Medulla oblongata (tissue), 1 donor: ENCODE measurements around the gene TRIM5.
A peak's percentile ranks its signal among the peaks of the same experiment; 100 is the strongest.

ENCODE experiments used
- DNase-seq: peaks from one replicate; pipeline ENCODE4 v3.0.0-alpha.2; 2015; ENCODE audit errors: extremely low spot score

Gene TRIM5

DNA sequence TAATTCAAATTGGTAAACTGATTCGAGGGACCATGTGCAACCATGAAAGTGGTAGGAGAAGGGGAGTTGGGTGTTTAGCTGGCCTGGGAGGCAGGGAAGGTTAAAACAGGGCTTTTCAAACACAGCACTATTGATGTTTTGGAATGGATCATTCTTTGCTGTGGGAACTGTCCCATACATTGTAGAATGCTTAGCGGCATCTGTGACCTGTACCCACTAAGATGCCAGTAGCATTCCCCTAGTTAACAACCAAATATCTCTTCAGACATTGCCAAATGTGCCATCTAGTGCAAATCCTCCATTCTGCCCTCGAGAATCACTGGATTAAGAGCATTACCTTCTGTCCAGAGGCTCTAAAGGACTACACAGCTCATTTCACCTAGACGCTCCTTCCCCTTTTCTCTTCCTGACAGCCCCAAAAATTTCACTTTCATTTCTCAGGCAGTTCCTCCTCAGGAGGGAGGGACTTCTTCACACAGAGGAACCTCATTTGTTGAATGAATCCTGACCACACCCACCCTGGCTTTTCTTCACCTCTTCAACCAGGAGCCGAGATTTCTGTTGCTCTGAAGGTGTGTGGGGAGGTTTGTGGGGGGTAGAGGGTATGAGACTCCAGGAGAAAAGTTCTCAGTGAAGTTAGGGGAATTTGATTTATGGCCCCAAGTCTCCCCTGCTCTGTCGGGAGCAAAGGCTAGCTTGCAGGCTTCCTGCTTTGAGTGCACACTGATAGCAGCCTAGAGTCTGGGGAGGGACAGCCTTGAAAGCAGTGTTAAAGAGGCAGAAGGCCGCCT, 60.2 kb downstream of the TRIM5 start, which contains the start of gene TRIM34:
Gene TRIM34 (plus strand): TSS at position 513 of the 791 bp plus-strand sequence. CDS start 7,331 bp downstream, outside the sequence.
- peak; percentile 89 for DNase-seq

- DNase-seq = no peak
These were observed 62.1 kb downstream of the TRIM5 start for GRCh38 chr11:5622802-5623201.

DNA sequence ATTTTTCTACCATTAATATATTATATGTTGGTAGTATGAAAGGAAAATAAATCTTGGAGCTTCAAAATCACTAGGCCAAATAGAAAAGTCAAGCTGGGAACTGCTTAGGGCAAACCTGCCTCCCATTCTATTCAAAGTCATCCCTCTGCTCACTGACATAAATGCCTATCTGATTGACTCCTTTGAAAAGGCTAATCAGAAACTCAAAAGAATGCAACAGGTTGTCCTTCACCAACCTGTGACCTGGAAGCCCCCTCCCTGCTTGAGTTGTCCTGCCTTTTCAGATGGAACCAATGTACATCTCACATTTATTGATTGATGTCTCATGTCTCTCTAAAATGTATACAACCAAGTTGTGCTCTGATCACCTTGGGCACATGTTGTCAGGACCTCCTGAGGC, 63.3 kb downstream of the TRIM5 start:
- DNase-seq = no peak

DNA sequence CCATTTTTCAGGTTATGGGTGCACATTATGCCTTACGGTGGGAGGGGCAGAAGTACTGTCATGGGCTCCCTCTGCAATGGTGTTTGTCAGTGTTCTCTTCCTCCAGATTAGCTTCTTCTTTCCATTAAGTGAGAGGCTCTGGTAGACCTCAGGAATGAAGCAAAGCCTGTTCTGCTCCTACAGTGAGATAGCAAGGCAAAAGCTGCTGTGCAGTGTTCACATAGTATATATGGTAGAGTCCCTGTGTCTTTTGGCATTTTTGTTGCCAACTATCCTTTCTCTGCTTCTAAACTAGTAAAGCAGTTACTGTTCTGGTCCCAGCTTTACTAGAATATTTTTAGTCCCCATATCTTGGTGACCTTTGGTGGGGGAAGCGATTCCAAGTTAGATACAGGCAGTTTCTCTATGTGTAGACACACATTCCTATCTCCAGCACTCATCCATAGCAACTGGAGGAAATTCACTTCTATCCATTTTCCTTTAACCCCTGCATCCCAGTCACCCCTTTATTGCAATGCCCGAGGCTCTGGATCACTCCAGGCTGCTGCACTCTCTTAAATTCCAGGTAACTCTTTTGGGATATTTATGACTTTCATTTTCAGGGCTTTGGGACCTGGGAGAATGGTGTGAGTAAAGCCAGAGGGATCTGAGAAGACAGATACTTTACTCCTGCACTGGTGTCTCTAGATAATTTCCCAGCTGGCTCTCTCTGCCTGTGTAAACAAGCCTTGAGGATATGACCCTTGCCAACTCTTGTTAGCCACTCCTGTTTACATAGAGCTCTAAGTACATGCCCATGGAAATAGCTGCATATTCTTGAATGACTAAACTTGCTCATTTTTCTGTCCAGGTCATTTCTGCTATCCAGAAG, 64.0 kb downstream of the TRIM5 start:
- no peak for DNase-seq

GRCh38 chr11:5618807-5619206, 66.1 kb downstream of the TRIM5 start:
- no peak for DNase-seq
